OCI-M1 (cell line): ENCODE results near the gene PRDM12.

Experiments
- DNase-seq: peaks from one replicate; lab custom pipeline; 2025; lab: John Stamatoyannopoulos, UW

Gene PRDM12

DNA sequence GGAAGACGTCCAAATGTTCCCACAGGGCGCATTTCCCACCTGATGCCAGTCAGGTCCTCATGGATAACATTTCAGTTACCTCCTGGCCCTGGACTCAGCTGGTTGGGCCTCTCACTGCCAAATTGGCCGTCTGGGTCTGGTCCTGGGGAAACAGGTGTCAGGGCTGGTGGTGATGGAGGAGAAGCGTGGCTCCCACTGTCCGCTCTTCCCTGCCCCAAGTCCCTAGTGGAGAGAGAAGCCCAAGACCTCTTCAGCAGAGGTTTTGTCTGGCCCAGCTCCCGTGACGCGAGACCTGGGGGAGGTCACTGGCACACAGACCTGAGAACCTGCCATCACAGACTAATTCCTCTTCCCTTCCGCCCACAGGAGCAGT, 27.8 kb upstream of the PRDM12 start:
- no peak for DNase-seq

DNA sequence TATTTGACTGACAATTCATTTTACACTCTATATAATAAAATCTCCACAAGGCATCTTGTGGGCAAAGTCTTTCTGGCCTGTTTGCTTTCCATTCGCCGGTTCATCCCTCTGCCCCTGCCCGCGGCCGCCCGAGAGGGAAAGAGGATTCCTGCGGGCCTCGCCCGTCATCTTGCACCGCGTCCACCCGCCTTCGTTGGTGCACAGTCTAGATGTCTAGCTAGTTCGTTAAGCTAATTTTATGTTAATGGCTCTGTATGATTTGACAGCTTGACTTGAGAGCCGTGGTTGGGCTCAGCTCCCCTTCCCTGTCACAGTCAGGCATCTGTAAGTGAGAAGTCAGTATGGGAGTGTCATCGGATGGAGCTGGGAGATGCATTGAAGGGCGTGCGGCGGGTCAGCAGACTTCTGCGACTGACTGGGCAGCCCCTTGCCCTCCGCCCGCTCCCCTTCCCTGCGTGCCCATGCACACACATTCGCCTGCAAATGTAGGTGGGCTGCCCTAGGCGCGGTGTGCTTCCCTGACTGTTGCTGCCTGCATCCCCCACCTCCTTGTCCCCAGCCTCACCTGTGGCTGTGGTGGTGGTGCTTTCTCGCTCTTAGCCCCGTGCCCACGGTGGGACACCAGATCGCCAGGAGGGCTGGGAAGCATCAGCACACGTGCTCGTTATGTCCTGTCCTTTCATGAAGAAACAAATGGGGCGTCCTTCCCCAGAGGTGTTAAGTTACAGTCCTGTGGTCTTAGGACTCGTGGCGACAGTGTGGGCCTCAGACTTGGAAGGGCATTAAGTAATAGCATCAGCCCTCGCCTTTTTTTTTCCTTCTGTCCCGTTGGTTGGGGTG, 25.9 kb upstream of the PRDM12 start:
- DNase-seq: no peak

DNA sequence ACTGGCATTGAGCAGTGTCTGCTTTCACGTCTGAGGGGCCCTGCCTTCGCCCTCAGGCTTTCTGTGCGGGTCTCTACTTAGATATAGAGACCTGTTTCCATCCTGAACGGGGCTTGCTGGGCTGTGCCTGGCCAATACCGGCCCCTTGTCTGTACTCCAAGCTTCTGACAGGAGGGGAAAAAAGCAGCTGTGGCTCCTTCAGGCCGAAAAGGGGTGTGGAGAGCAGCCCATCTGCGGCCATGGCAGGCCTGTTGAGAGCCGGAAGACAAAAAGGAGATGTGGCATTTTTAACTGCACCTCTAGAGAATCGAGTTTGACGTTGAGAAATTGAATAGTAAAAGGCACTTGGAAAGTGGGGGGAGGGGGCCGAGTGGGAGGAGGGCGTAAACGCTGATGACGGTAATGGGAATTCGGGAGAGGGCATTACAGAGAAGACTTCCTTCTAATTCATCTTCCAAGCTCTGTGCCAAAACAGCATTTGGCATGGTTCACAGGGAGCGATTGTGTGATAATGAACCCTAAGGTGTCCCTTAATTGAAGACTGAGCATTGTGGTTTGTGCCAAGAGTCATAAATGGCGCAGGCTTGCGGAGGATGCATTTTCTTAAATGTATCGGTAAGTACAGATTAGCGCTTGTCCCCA, 25.1 kb upstream of the PRDM12 start:
- no peak for DNase-seq

DNA sequence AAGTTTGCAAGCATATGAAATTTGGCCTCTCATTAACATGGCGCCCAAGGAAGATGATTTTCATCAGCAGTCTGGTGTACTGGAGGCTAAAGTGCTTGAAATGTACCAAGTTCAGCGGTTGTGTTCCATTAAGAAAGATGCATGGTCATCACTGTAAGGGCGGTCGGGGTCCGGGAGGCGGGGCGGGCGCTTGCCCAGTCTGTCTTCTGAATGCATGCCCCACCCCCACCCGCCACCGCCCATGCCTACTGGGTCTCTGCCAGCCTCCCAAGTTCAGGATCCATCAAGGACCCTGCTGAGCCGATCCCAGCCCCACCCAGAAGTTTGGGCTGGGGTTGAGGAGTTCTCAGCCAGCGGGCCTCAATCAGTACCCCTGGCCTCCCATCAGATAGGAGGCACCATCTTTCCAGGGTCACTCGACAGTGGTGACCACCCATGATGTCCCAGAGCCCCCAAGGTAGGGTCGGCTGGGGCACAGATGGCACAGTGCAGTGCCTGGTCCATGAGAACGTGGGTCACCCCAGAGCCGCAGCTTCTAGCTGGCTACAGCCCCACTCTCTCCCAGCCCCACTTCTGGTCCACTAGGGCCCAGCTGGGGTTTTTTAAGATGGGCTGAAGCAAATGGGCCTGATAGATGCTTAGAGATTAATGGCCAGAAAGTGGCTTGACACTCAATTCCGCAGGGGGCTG, 24.4 kb upstream of the PRDM12 start:
- DNase-seq: no peak

DNA sequence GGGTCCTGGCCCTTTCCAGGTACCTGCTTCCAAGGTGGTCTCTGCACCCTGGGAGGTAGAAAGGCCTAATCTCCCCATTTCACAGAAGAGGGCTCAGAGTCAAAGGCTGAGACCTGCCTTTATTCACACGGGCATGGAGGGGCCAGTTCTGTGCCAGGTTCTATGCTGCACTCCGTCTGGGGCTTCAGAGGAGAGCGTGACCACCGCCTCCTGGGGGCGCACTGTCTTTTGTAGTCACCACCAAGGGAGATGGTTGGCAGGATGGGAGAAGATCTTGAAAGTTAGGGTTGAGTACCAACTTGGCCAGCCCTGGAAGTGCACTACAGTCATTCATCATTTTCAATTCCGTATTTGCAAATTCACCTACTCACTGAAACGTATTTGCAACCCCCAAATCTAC, 23.7 kb upstream of the PRDM12 start:
- no peak for DNase-seq

DNA sequence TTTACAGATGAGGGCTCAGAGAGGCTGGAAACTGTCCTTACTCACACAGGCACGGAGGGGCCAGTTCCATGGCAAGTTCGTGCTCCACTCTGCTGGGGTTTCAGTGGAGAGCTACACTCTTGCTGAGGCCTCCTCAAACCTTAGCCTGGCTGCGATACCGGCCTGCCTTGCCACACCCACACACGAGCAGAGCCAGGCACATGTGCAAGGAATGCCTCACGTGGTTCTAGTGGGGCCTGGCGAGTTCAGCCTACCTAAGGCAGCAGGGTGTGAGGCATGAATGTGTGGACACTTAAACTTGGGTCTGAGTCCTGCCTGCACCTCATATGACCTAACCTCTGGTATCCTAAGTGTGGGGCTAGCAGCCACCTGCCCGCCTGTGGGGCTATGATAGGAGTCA, 21.5 kb upstream of the PRDM12 start:
- DNase-seq: no peak

DNA sequence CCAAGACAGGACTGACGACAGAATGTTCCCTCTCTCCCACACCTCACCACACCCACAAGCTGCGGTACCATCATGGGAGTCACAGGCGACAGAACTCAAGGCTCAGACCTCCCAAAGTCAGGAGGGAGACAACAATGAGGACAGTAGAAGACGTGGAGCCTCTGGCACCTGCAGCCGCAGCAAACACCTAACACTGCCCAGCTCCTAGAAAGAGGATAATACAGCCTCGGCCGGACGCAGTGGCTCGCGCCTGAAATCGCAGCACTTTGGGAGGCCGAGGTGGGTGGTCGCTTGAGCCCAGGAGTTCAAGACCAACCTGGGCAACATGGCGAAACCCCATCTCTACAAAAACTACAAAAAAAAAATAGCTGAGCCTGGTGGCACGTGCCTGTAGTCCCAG, 13.2 kb upstream of the PRDM12 start:
- no peak for DNase-seq

DNA sequence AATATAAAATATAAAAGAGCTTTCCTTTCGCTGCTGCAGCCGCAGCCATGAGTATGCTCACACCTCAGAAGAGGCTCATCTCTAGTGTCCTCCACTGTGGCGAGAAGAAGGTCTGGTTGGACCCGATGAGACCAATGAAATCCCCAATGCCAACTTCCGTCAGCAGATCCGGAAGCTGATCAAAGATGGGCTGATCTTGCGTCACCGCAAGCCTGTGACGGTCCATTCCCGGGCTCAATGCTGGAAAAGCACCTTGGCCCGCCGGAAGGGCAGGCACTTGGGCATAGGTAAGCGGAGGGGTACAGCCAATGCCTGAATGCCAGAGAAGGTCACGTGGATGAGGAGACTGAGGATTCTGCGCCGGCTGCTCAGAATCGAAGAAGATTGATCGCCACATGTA, 12.6 kb upstream of the PRDM12 start:
- DNase-seq: no peak

DNA sequence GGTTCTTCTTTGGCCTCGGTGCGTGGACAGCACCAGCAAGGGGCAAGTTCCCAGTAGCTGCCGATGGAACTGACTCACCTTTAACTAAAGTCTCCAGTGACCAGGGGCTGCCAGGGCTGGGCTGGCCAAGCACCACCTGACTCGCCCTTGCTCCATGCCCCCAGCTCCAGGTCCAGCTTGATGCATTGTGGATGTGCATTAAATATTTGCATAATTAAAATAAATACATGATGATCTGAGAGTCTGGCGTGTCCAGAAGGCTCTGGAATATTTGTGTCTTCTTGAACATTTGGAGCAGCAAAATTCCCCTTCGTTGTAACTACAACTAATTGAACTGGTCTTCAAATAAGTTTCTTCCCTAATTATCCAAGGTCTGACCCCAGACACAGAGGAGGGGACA, 9.5 kb upstream of the PRDM12 start:
- DNase-seq: no peak

DNA sequence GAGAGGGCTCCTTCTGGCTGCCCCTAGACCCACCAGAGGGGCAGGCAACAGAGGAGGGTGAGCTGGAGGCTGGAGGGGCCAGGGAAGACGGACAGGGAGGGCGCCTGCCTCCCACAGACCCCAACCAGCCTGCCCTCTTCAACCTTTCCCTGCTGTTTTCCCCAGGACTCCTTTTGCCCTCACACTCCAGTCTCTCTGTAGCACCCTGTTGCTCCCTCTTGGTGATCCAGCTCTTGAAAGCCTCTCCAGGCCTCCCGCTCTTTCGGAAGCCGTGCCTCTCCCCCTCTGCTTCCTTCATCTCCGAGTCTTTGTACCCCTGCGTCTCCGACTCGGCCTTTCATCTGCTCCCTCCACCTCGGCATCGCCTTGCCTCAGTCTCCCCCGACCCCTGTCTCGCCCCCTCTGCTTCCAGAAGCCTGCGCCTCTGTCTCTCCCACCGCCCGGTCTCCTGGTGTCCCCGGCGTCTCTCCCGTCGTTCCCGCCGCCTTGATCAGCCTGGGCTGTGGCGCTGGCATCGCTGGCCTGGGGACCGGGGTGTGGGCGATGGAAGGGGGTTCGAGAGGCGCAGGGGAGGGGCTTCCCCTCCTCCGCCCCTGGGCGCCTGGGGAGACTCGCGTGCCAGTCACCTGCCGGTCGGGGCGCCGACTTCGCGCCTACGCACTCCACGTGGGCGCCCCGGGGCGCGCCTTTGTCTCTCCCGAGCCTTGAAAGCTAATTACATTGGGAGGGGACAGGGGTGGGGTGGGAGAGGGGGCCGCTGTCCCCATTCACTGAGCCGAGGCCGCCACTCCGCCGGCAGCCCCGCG, 5.3 kb upstream of the PRDM12 start:
- no peak for DNase-seq

DNA sequence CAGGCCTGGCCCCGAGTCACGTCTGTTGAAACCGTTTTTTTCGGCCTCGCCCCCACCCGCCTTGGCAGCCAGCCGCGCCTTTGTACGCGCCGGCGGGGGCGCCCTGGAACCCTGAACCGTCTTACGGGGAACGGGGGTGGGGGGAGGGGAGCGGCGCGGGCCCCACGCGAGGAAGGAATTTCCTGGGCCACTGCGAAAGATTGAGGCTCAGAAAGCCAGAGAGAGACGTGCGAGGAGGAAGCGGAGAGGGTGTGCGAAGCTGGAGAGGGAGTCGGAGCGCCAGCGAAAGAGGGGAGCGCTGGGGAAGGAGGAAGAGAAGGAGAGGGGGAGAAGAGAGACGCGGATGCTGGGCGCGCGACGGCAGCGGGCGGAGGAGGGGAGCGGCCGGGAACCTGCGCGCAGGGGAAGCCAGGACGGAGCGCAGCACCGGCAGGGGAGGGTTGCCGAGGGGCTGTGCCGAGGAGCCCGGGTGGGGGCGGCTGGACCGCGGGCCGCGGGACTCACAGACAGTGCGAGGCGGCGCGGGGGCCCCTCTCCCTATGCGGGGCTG, 4.6 kb upstream of the PRDM12 start:
- no peak for DNase-seq

DNA sequence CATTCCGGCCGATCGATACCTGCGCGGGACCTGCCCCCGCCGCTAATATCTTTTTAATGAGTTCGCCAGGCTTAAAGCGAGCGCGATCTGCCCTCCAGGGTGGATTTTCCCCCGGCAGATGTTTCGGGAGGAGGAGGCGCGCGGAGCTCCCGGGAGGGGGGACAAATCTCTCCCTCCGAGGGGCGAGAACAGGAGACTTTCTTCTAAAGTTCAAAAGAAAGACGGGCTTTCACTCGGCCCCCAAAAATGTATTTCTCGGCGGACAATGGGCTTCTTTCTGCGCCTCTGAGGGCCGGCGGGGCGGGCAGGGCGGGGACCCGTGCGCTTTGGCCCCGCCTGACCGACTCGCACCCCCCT, 4.1 kb upstream of the PRDM12 start:
- no peak for DNase-seq

DNA sequence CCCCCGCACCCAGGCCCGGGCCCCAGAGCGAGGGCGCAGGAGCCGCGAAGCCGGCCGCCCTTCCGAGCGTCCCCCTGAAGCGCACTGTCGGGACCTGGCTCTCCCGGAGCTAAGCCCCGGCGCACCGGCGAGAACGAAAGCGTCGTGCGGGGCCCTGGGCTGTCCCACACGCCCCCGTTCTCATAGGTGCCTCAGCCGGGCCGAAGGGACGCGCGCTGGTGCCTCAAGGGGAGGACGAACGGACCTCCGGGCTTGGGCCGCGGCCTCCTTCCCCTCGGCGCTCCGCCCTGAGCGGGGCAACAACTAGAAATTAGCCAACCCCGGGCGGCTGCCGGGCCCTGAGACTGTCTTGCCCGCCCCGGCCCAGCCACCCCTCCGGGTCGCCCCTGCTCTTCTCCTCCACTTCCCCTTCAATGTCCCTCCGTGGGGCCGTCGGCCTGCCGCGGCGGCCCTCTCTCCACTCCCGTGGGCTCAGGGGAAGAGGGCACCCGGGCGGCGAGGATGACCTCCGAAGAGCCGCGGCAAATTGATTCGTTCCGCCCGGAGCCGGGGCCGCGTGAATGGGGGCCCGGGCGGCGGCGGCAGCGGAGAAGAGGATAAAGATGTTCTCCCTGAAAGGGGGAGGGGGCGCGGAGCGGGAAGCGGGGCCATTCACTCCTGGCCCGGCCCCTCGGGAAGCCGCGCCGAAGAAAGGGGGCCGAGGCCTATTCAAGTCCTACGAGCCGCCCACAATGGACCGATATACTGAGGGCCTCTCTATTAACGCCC, 3.5 kb upstream of the PRDM12 start:
- DNase-seq: no peak

DNA sequence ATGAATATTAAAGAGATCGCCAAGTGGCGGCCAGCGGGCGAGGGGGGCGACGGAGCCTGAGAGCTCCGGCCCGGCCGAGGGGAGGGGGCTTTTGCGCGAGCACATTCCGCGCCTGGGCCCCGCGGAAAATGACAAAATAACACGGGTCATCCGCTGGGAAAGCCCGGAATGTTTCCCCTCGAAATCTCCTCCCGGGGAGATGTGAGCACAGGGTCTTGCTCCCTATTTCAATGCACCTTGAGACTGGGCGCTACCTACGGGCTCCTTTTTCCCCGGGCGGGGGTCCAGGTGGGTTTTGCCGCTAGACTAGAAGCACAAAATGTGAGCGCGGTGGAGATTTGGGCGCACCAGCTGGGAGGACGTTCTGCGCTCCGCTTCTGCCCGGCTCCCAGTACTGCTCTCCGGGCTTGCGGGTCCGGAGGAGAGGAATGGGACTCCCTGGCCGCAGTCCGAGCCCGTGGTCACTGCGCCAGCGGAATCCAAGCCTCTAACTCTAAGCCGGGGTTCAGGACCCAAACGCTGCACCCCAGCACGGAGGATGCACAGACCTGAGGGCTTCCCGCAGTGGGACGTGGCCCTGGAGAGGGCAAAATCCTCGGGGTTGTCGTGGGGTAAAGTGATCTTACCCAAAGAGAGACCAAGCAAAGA, 2.8 kb upstream of the PRDM12 start:
- no peak for DNase-seq

DNA sequence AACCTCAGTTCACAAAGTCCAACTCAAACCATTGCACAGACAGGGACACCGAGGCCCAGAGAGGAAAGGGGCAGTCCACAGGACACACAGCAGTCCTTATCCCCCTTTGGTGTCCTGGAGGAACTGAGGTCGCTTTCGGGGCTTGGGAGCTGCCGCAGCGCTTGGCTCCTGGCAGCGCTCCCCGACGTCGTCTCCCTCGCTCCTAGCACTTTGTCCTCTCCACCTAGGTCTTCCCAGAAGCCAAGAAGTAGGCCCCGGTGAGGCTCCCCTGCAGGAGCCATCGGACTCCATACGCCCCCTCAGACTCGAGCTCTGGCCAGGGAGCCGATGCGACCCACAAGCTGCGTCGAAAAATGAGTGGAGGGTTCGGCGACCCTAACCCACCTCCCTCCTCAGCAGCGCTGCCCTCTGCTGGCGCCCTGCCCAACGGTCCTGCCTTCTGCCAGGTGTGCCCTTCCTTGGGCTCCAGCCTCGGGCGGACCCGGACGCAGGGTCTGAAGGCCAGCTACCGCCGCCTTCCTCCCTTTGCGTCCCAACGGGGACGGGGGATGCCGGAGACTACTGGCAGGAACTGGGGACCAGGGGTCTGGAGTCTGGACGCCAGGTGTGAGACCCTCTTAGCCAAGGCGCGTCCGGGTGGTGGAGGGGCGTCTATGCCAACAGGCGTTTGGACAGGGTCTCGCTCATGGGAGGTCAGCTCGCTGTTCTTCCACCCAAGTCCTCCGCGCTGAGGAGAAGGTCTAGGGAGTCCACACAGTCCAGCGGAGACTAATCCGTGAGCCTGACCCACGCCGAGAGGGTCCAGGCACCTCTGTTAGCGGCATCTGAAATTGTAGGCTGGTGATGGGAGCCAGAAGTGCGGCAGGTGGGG, 2.1 kb upstream of the PRDM12 start:
- no peak for DNase-seq

DNA sequence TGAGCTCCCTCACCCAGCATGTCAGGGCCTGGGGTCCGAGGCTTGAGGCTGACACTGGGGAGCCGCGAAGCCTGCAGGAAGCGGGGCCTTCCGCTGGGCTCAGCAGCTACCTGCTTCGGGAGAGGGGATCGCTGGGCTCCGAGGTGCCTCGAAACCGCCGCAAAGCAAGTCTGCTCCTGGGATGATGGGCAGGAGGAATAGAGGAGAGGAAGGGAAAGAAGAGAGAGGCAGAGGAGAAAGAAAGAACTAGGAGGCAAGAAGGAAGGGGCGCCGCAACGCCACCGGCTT, 1.5 kb upstream of the PRDM12 start:
- DNase-seq: no peak

DNA sequence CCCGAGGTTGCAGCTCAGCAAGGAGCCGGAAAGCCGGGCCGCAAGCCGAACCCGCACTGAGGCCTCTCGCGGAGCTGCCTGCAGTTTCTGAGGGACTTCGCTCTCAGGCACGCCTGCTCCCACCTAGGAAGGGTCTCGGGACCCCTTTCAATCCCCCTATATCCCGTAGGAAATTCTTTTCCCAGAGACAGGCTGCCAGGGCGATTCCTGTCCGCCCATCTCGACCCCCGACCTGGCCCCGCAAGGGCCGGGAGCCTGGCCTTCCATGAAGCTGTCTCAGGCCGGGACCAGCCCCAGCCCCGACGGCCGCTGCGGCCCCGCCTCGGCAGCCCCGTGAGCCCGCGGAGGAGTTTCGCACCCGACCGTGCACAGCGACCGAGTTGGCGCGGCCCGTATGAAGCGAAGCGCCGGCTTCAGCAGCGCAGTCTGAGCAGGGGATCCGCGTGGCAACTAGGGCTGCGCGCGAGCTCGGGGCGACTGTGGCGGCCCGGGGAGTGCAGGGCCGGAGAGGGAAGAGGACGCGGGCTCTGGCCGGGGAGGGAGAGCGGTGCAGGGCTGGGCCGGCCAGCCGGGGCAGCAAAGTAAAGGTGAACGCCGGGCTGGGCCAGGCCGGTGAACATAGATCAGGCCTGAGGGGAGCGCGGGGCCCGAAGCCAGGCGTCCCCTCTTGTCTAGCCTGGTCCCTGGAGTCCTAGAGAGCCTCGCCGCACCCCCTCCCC, 977 bp upstream of the PRDM12 start:
- DNase-seq: no peak

DNA sequence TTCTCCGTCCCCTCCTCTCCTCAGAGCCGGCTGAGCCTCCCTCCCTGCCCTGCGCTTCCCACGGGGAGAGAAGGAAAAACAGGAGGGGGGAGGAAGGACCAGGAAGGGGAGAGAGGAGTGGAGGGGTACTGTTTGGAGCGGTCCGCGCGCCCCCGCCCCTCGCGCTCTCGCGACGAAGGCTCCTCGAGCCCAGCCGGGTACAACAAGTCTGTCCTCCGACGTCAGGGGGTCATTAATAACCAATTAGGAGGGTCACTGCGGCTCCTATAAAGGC, 480 bp upstream of the PRDM12 start:
- no peak for DNase-seq

DNA sequence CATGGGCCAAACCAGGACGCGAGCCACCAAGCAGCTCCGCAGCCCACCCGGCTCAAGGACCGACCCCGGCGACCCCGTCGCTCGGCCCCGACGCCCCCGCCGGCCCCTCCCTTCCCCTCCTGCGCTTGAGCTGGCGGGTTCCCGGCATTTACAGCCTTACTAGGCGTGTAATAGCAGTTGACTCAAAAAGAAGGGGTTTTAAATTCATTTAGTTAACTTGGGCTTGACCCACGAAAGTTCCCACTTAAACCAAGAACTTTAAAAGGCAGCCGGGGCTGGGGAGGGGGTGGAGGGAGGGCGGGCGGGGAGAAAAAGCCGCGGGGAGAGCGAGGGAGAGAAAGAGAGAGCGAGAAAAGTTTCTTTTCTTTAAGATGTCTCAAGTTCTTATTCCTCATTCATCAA, 636 bp downstream of the PRDM12 start:
- DNase-seq: no peak
